HG03135 (cell line): ENCODE results near the gene TMEM131.
"Not testable (repeated sequence)": the region's sequence is repeated elsewhere in the genome, so short reads cannot be mapped to it uniquely, and the experiment has no call there.

ENCODE experiments used
- ATAC-seq: cut with Tn5 transposase; IDR thresholded peaks from one replicate; pipeline ENCODE4 v1.9.1; 2021; ENCODE audit warnings: mild to moderate bottlenecking, moderate library complexity; ENCODE audit not compliant: unreplicated experiment

The TMEM131 gene

GRCh38 chr2:98025481-98026037 is 29.8 kb upstream of the TMEM131 start:
- no peak for ATAC-seq

DNA sequence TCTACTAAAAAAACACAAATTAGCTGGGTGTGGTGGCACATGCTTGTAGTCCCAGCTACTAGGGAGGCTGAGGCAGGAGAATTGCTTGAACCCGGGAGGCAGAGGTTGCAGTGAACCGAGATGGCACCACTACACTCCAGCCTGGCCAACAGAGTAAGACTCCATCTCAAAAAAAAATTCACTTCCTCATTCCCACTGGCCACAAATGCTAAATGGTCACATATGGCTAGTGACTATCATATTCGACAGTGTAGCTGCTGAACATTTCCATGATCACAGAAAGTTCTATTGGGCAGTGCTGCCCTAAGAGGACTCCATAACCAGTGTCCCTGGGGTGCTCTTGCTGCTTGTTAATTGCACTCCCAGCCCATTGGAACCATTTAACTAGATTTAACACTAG is 26.3 kb upstream of the TMEM131 start:
- not testable (repeated sequence) for ATAC-seq

GRCh38 chr2:98020992-98021713 is 25.4 kb upstream of the TMEM131 start:
- no peak for ATAC-seq

DNA sequence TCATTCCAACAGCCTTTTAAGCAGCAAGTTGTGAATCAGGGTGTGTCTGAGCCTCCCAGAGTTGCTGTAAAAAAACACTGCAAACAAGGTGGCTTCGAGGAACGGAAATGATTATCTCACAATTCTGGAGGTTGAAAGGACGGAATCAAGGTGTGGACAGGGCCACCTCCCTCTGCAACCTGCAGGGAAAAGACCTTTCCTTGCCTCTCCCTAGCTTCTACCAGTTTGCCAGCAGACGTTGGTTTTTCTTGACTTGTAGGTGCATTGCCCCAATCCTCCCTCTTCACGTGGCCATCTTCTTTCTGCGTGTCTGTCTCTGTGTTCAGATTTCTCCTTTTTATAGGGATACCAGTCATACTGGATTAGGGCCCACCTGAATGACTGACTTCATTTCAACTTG is 24.8 kb upstream of the TMEM131 start:
- ATAC-seq, result no peak

DNA sequence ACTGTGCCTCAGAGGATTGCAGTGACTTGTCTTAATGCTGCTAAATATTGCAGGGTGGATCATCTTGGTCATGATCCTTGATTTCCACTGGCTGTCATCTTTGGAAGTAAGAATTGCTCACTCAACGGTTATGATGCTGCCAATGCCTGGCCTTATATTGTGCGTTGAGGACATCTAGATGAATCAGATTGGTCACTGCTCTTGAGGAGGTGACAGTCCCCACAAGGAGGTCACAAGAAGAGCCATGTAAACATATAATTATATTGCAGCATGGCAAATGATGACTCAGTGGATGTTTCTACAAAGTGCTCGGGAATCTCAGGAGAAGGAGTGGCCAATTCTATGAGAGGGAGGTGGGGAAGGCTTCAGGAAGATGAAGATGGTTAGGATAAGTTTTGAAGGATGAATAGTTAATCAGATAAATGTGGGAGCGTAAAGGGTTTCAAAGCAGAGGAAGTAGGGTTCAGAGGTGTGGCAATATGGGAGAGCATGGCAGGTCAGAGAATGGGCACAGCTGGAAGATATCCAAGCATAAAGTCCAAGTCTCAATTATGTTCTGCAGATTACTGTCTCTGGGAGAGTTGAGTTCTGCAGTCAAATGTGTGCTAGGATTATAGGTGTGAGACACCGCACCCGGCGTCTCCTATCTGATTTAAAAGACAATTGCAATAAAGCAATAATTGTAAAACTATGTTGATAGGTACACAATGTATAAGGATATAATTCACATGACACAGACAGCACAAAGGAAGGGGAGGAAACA is 21.3 kb upstream of the TMEM131 start:
- no peak for ATAC-seq

DNA sequence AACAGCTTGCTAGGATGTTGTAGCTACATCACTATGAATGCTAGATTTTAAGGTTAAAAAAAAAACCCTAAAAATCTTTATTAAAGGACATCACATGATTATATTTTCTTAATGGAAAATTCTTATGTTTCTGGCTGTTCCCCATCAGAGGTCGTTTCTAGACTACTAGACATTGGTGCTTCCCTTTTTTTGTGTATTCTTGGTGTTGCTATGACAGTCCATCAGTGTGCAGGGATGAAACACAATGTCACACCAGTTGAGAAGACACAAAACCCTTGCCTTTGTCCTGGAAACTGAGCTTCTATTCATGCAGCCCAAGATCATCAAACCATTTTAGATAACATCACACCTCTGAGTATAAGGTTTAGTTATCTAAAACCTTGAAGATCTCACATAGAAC is 19.9 kb upstream of the TMEM131 start:
- ATAC-seq, result no peak

GRCh38 chr2:98014379-98014778 is 18.6 kb upstream of the TMEM131 start:
- ATAC-seq, result no peak

- no peak for ATAC-seq
Observed at GRCh38 chr2:98013407-98014042, 17.8 kb upstream of the TMEM131 start.

DNA sequence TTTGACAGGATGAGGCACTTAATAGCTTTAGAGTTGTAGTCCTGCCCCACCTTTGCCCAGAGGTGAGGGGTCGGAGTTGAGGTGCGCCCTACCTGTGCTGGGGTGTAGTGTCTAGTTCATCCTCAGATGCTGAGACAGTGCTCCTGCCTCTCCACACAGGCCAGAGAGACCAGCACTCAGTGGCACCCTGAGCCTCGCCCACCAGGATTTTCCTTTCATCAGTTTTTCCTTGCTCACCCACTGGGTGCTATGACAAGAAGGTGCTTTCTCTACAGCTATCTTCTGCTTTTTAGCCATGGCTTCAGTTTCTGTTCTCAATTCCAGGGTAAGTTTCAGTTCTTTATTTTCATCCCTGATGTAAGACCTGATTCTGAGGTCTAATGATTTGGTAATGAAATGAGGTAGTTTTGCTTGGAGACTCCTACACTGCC is 16.8 kb upstream of the TMEM131 start:
- peak; percentile 80 for ATAC-seq

DNA sequence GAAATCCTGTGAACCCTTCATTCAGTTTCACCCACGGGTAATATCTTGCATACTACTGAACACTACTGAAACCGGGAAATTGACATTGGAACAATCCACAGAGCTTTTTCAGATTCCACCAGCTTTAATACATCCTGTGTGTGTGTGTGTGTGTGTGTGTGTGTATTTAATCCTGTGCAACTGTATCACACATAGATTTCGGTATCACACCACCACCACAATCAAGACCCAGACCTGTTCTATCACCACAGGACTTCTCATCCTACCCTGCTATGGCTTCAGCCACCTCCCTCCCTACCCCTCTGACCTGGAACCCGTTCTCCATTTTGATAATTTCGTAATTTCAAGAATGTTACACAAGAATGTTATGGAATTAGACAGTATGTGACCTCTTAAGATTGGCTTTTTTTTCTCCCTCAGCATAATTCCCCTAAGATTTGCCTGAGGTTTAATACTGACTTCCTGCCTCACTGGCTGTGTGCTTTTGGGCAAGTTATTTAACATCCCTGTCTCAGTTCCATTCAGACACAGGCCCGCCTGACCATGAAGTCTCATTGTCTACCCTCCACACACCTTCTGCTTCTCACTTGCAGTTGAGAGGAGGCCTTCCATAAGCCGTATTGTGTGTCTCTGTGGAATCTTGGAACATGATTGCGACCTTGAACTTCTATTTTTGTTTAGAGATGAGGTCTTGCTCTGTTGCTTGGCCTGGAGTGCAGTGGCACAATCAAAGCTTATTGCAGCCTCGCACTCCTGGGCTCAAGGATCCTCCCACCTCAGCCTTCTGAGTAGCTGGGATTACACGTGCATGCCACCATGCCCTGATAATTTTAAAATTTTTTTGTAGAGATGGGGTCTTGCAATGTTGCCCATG is 14.4 kb upstream of the TMEM131 start:
- ATAC-seq, result no peak

GRCh38 chr2:98008415-98008814 is 12.7 kb upstream of the TMEM131 start:
- no peak for ATAC-seq

DNA sequence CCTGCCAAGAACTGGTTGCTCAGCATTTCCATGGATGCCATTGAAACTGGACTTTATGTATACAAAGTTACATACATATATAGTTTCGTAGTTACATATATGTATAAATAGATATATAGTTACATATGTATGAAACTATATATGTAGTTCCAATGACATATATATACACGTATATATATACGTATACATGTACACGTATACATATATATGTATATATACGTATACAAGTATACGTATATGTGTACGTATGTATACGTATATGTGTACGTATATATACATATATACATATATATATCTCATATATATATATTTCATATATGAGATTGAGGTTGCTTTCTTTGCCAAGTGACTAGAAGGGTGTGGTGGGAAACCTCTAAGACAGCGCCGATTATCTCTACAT is 10.6 kb upstream of the TMEM131 start:
- no peak for ATAC-seq

DNA sequence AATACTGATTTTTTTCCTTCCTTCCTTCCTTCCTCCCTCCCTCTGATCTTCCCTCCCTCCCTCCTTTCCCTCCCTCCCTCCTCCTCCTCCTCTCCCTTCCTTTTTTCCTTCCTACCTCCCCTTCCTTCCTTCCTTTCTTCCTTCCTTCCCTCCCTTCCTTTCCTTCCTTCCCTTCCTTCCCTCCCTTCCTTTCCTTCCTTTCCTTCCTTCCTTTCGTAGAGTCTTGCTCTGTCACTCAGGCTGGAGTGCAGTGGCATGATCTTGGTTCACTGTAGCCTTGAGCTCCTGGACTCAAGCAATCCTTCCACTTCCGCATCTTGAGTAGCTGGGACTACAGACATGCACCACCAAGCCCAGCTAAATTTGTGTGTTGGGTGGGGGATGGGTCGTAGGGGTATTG is 8.9 kb upstream of the TMEM131 start:
- no peak for ATAC-seq

DNA sequence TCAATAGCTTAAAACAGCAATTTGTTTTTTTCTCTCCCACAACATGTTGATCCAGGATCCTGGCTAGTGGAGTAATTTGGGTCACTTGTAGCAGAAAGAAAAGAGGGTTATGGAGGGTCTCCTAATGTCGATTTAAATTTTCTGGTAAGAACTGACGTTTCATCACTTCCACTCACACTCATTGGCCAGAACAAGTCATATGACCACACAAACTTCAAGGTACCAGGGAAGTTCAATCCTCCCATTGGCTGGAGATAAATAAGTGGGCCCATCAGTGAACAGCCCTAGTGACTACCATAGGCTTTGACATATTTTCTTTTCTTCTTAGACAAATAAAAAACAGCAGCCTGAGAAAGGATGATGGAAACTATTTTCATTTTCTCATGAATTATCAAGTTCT is 8.3 kb upstream of the TMEM131 start:
- ATAC-seq, result no peak

DNA sequence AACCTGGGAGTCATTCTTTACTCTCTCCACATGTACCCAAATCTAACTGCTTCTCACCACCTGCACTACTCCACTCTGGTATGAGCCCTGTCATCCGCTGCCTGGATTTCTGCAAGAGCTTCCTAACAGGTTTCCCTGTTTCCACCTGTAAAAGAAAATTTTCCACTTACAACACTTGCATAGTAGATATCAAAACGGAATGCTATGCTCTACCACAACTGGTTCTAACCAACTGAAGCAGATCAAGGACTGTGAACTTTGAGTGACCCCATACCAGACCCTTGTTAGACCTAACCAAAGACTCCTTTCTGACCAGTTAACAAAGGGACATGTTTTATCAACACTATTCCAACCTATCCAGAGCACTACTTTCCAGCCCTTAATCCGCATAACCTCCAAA is 3.8 kb upstream of the TMEM131 start:
- ATAC-seq, result no peak

- ATAC-seq, result no peak
Observed at GRCh38 chr2:97998431-97999005, 2.8 kb upstream of the TMEM131 start.

- no peak for ATAC-seq
Observed at GRCh38 chr2:97997784-97998392, 2.1 kb upstream of the TMEM131 start.

GRCh38 chr2:97996679-97997078 is 931 bp upstream of the TMEM131 start:
- ATAC-seq, result no peak

DNA sequence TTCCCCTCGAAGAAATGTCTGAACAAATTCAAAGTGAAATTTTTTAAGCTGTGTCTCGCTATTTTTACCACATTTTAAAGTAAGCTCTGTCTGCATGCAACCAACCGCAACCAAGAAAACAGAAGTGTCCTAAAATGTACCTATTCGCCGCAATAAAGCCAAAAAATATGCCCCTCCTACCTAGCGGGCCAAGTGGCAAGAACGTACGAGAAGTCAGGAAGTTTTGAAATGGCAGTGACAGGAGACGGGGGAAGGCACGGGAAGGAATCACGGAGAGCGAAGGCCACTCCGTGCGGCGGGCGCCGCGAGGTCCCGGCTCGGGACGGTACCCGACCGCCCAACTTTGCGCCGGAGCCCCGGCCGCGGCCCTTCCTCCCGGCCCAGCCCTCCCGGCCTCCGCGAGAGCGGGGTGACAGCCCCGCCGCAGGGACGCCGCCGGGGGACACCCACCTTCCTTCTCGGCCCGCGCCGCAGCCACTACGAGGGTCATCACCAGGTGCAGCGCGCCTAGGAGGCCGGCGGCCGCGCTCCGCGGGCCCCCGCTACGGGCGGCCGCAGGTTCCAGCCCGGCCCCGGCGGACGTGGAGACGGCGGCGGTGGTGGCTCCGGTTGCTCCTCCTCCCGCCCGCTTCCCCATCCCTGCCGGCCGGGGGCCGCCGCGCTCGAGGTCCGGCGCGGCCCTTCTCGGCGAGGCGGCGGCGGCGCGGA is 568 bp downstream of the TMEM131 start:
- ATAC-seq, result peak; percentile 40
